PC-9 (cell line): Measurements from ENCODE around the gene GOLPH3.

Experiments used
- EZH2 ChIP-seq: fragments of 200-600 bp; sonication (generic); IDR thresholded peaks from 2 replicates; pipeline ENCODE4 v1.8.0; 2017; ENCODE audit warnings: antibody characterized with exemption, low read depth
- TF ChIP-seq, protein P1 (sequence below): fragments of 200-600 bp; sonication (generic); conservative IDR thresholded peaks from 2 replicates; pipeline ENCODE4 v1.6.1; 2017; ENCODE audit warnings: mixed run types, antibody characterized with exemption, mild to moderate bottlenecking, moderate library complexity

DNA sequence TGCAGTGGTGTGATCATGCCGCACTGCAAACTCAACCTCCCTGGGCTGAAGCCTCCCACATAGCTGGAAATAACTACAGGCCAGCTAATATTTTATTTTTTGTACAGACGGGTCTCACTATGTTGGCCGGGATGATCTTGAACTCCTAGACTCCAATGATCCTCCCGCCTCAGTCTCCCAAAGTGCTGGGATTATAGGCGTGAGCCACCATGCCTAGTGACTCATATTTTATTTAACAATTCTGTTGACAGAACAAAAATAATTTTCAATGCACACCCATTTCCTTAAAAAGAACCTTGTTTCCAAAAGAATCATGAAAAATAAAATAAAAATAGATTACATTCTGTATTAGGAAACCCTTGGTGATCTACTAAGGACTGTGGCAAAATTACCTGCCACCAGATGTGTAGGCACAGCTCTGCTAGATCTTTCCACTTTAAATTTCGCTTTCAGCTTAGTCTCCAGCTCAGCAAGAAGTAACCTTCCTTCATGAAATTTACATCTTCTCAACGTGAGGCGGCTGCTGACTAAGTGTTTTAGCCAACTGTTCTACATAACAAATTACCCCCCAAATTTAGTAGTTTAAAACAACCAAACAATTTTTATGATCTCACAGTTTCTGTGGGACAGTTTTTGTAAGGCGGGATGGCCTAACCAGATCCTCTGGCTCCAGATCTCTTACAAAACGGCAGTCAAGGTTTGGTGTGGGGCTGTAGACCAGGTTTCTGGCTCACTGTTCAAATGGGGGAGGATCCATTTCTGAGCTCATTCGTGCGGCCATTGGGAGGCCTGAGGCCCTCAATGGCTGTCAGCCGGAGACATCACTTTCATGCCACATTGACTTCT is 32.6 kb upstream of the GOLPH3 start:
- TF ChIP-seq, protein P1, sequence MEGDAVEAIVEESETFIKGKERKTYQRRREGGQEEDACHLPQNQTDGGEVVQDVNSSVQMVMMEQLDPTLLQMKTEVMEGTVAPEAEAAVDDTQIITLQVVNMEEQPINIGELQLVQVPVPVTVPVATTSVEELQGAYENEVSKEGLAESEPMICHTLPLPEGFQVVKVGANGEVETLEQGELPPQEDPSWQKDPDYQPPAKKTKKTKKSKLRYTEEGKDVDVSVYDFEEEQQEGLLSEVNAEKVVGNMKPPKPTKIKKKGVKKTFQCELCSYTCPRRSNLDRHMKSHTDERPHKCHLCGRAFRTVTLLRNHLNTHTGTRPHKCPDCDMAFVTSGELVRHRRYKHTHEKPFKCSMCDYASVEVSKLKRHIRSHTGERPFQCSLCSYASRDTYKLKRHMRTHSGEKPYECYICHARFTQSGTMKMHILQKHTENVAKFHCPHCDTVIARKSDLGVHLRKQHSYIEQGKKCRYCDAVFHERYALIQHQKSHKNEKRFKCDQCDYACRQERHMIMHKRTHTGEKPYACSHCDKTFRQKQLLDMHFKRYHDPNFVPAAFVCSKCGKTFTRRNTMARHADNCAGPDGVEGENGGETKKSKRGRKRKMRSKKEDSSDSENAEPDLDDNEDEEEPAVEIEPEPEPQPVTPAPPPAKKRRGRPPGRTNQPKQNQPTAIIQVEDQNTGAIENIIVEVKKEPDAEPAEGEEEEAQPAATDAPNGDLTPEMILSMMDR = no peak
- TF ChIP-seq EZH2 = no peak
